K562 (cell line): ENCODE data around the gene CSTF1.

Source experiments
- ATF1 ChIP-seq, 2 experiments: fragments of 450-650 bp in 1 of 2; IDR thresholded peaks; 2 replicates each; pipeline ENCODE4 v1.6.1; 2016; ENCODE audit warnings: missing compliant biosample characterization in 1 of 2, missing genetic modification characterization in 1 of 2
- JUN ChIP-seq, 2 experiments: sonication (generic) in 1 of 2; formaldehyde crosslinking in 1 of 2; IDR thresholded peaks; 2 replicates each; pipeline versions ENCODE4 v1.6.1 to v1.8.0; 2012 to 2022; ENCODE audit warnings: borderline replicate concordance in 2 of 2, mild to moderate bottlenecking in 2 of 2, improper control_type of control experiment in 1 of 2, low read depth in 1 of 2, low read length in 1 of 2, missing genetic modification reagents in 1 of 2
- YBX1 ChIP-seq: fragments of 450-650 bp; IDR thresholded peaks from 2 replicates; pipeline ENCODE4 v1.7.1; 2016; ENCODE audit warnings: mild to moderate bottlenecking
- ZBTB1 ChIP-seq: sonication (generic); formaldehyde crosslinking; IDR thresholded peaks from 2 replicates; pipeline ENCODE4 v1.8.1; 2023; ENCODE audit warnings: missing genetic modification reagents, low read depth, mild to moderate bottlenecking, borderline replicate concordance
- ZNF134 ChIP-seq: fragments of 250-450 bp; sonication (Bioruptor Pico); conservative IDR thresholded peaks from 2 replicates; pipeline ENCODE4 v1.4.0; 2020
- TF ChIP-seq, protein P1 (sequence below): sonication (generic); formaldehyde crosslinking; IDR thresholded peaks from 2 replicates; pipeline ENCODE4 v1.8.0; 2022; ENCODE audit warnings: mild to moderate bottlenecking, missing genetic modification reagents
- TF ChIP-seq, protein P2 (sequence below), 2 experiments: fragments of 450-650 bp in 1 of 2; IDR thresholded peaks; 2 replicates each; pipeline ENCODE4 v1.6.1; 2011 to 2017; ENCODE audit warnings: low read depth in 2 of 2, antibody characterized with exemption in 1 of 2, borderline replicate concordance in 1 of 2, low read length in 1 of 2, mild to moderate bottlenecking in 1 of 2, mixed read lengths in 1 of 2; ENCODE audit not compliant: control insufficient read depth in 1 of 2
- TF ChIP-seq, protein P3 (sequence below): fragments of 450-650 bp; formaldehyde crosslinking; IDR thresholded peaks from 2 replicates; pipeline ENCODE4 v1.4.0; 2022; ENCODE audit warnings: missing genetic modification characterization
- TF ChIP-seq, protein P4 (sequence below): sonication (generic); formaldehyde crosslinking; IDR thresholded peaks from 2 replicates; pipeline ENCODE4 v1.8.1; 2022; ENCODE audit warnings: missing genetic modification reagents
- TF ChIP-seq, protein P5 (sequence below): fragments of 450-650 bp; formaldehyde crosslinking; IDR thresholded peaks from 2 replicates; pipeline ENCODE4 v1.4.0; 2020; ENCODE audit warnings: mild to moderate bottlenecking
- TF ChIP-seq, protein P6 (sequence below), 2 experiments: fragments of 200-800 bp in 1 of 2; sonication (Bioruptor generic) in 1 of 2; sonication (generic) in 1 of 2; formaldehyde crosslinking in 1 of 2; IDR thresholded peaks in 1 of 2; conservative IDR thresholded peaks in 1 of 2; 2 replicates each; pipeline versions ENCODE4 v1.5.0 to v1.6.1; 2016 to 2020; ENCODE audit warnings: missing compliant biosample characterization in 1 of 2, missing genetic modification characterization in 1 of 2, missing genetic modification reagents in 1 of 2

DNA sequence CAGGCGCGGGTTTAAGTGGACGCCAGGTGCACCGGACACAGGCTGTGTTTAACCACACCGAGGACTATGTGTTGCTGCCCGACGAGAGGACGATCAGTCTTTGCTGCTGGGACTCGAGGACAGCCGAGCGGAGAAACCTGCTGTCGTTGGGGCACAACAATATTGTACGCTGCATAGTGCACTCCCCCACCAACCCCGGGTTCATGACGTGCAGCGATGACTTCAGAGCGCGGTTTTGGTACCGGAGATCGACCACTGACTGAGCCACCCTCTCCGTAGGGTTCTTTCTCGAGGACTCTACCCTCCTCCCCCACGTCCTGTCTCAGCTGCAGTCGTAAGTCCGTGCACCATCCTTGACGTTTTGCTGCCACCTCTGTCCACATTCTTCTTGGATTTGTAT is 11.0 kb downstream of the CSTF1 start:
- TF ChIP-seq ZNF134 (CRISPR knock-in tag): no peak
- no peak for TF ChIP-seq ZBTB1
- TF ChIP-seq, protein P1, sequence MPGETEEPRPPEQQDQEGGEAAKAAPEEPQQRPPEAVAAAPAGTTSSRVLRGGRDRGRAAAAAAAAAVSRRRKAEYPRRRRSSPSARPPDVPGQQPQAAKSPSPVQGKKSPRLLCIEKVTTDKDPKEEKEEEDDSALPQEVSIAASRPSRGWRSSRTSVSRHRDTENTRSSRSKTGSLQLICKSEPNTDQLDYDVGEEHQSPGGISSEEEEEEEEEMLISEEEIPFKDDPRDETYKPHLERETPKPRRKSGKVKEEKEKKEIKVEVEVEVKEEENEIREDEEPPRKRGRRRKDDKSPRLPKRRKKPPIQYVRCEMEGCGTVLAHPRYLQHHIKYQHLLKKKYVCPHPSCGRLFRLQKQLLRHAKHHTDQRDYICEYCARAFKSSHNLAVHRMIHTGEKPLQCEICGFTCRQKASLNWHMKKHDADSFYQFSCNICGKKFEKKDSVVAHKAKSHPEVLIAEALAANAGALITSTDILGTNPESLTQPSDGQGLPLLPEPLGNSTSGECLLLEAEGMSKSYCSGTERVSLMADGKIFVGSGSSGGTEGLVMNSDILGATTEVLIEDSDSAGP: no peak
- TF ChIP-seq, protein P2, sequence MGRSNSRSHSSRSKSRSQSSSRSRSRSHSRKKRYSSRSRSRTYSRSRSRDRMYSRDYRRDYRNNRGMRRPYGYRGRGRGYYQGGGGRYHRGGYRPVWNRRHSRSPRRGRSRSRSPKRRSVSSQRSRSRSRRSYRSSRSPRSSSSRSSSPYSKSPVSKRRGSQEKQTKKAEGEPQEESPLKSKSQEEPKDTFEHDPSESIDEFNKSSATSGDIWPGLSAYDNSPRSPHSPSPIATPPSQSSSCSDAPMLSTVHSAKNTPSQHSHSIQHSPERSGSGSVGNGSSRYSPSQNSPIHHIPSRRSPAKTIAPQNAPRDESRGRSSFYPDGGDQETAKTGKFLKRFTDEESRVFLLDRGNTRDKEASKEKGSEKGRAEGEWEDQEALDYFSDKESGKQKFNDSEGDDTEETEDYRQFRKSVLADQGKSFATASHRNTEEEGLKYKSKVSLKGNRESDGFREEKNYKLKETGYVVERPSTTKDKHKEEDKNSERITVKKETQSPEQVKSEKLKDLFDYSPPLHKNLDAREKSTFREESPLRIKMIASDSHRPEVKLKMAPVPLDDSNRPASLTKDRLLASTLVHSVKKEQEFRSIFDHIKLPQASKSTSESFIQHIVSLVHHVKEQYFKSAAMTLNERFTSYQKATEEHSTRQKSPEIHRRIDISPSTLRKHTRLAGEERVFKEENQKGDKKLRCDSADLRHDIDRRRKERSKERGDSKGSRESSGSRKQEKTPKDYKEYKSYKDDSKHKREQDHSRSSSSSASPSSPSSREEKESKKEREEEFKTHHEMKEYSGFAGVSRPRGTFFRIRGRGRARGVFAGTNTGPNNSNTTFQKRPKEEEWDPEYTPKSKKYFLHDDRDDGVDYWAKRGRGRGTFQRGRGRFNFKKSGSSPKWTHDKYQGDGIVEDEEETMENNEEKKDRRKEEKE (IDR thresholded peaks at IDR 0.05; ENCODE audit: borderline replicate concordance in 1 of 2, control insufficient read depth in 1 of 2, low read depth in 2 of 2, low read length in 1 of 2): no peak
- TF ChIP-seq, protein P3, sequence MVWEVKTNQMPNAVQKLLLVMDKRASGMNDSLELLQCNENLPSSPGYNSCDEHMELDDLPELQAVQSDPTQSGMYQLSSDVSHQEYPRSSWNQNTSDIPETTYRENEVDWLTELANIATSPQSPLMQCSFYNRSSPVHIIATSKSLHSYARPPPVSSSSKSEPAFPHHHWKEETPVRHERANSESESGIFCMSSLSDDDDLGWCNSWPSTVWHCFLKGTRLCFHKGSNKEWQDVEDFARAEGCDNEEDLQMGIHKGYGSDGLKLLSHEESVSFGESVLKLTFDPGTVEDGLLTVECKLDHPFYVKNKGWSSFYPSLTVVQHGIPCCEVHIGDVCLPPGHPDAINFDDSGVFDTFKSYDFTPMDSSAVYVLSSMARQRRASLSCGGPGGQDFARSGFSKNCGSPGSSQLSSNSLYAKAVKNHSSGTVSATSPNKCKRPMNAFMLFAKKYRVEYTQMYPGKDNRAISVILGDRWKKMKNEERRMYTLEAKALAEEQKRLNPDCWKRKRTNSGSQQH: no peak
- TF ChIP-seq, protein P4, sequence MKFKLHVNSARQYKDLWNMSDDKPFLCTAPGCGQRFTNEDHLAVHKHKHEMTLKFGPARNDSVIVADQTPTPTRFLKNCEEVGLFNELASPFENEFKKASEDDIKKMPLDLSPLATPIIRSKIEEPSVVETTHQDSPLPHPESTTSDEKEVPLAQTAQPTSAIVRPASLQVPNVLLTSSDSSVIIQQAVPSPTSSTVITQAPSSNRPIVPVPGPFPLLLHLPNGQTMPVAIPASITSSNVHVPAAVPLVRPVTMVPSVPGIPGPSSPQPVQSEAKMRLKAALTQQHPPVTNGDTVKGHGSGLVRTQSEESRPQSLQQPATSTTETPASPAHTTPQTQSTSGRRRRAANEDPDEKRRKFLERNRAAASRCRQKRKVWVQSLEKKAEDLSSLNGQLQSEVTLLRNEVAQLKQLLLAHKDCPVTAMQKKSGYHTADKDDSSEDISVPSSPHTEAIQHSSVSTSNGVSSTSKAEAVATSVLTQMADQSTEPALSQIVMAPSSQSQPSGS: no peak
- TF ChIP-seq, protein P5, sequence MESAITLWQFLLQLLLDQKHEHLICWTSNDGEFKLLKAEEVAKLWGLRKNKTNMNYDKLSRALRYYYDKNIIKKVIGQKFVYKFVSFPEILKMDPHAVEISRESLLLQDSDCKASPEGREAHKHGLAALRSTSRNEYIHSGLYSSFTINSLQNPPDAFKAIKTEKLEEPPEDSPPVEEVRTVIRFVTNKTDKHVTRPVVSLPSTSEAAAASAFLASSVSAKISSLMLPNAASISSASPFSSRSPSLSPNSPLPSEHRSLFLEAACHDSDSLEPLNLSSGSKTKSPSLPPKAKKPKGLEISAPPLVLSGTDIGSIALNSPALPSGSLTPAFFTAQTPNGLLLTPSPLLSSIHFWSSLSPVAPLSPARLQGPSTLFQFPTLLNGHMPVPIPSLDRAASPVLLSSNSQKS (CRISPR knock-in tag): no peak
- TF ChIP-seq ATF1 (CRISPR knock-in tag; IDR thresholded peaks at IDR 0.05): no peak
- no peak for TF ChIP-seq ATF1 (tag; IDR thresholded peaks at IDR 0.05)
- TF ChIP-seq, protein P6, sequence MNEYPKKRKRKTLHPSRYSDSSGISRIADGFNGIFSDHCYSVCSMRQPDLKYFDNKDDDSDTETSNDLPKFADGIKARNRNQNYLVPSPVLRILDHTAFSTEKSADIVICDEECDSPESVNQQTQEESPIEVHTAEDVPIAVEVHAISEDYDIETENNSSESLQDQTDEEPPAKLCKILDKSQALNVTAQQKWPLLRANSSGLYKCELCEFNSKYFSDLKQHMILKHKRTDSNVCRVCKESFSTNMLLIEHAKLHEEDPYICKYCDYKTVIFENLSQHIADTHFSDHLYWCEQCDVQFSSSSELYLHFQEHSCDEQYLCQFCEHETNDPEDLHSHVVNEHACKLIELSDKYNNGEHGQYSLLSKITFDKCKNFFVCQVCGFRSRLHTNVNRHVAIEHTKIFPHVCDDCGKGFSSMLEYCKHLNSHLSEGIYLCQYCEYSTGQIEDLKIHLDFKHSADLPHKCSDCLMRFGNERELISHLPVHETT (CRISPR knock-in tag; conservative IDR thresholded peaks at IDR 0.05 in 1 of 2, IDR thresholded peaks at IDR 0.05 in 1 of 2): no peak
- no peak for TF ChIP-seq JUN (IDR thresholded peaks at IDR 0.05; ENCODE audit: borderline replicate concordance, low read depth, low read length)
- no peak for TF ChIP-seq JUN (CRISPR knock-in tag; IDR thresholded peaks at IDR 0.05; ENCODE audit: borderline replicate concordance)
- TF ChIP-seq YBX1: no peak
